SHP77 (cell line): ENCODE results near the gene LRMDA.
A peak's percentile ranks its signal among the peaks of the same experiment; 100 is the strongest.

ENCODE experiments used
- DNase-seq, 2 experiments: peaks; one replicate each; lab custom pipeline; 2025; lab: John Stamatoyannopoulos, UW

The LRMDA gene

DNA sequence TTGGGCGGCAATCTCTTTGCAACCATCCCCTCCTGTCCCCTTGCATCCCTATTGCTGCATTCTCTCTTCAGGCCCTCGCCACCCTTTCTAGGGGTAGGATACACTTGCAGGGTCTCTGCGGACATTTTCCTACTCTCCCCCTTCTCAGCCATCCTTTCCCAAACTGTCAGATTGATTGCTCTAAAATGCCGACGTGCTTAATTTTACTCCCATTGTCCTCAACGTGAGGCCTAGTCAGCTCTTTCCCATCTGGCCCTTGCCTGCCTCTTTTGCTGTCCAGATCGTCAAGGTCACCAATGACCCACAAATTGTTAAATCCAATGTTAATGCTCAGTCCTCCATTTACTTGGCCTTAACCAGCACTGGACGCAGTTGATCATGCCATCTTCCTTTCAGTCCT lies 12.7 kb upstream of the LRMDA start:
- no peak for DNase-seq

DNA sequence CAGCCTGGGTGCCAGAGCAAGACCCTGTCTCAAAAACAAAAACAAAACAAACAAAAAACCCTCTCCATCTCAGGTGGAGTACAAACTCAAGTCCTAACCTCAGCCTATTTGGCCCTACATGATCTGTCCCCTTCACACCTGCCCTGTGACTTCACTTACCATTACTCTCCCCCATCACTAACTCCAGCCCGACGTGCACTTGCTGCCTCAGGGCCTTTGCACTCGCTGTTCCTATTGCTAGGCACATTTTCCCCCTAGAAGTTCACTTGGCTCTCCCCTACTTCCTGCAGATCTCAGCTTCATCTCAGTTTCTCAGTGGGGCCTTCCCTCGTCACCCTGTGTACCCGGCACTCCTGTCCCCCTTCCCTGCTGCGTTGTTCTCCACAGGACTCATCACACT lies 8.5 kb upstream of the LRMDA start:
- no peak for DNase-seq

DNA sequence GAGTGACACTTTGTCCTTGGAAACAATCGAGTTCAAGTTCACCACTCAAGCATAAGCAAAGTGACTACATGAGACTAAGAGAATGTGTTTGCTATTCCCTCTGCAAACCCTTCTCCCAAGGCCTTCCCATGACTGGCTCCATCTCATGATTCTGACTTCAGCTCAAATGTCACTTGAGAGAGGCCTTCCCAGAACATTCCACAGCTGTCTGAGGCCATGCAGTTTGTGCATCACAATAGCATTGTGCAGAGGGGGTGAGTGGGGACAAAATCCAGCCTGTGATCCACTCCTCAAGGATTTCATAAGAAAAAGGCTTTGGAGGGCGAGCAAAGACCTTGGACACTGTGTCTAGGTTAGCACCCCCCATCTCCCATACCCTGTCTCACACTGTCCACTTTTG lies 6.9 kb upstream of the LRMDA start:
- no peak for DNase-seq

DNA sequence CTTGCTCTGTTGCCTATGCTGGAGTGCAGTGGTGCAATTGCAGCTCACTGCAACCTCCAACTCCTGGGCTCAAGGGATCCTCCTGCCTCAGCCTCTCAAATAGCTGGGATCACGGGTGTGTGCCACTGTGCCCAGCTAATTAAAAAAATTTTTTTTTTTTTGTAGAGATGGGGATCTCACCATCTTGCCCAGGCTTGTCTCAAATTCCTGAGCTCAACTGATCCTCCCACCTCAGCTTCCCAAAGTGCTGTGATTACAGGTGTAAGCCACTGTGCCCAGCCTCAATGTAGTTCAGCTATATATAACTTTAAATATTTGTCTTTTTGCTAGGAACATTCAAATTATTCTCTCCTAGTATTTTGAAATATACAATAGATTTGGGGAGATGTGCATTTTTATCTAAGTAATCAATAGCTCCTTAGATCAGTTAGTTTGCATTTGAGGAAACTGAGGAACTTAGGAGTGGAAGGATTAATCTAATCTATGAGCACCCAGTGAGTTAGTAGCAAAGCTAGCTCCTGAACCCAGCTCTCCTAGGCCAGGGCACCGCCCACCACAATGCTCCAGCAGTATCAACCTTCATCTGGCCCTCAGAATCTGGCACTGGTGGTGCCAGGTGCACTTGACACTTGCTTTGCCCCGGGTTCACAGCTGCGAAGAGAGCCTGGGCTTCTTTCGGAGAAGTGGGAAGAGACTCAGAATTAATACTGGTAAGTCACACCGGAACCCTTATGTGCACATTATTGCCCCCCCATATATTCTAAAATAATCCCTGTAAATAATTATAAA lies 5.9 kb upstream of the LRMDA start:
- DNase-seq, result no peak

DNA sequence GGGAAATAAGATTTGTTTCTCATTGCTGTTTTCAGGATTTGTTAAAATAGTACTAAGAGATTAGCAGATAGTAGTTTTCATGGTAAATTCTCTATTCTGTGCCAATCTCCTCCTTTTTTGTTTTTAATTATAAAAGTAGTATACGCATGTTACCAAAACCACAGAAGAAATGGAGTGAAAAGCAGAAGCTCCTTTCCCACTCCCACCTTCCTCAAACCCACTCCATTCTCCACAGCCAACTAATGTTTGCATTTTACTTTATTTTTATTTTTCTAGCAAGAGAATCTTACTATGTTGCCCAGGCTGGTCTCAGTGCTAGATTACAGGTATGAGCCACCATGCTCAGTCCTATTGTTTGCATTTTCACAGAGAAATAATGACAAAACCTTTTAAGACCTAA lies 4.5 kb upstream of the LRMDA start:
- no peak for DNase-seq

DNA sequence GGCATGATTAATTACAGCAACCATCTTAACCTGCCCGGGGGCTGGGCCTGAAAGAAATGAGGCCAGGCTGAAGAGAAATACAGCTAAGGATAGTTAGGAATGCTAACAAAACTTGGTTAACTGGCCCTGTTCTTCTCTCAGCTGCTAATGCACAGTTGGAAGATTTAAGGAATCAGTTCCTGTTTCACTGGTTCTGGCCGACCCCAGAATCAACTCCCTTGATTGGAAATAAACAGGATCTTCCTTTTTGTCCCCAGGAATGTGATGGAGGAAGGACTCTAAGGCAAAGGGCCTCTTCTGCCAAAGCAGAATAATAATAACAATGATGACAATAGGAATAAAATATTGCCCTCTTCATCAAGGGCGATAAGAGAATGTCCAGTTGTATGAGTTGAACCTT lies 3.5 kb upstream of the LRMDA start:
- no peak for DNase-seq

DNA sequence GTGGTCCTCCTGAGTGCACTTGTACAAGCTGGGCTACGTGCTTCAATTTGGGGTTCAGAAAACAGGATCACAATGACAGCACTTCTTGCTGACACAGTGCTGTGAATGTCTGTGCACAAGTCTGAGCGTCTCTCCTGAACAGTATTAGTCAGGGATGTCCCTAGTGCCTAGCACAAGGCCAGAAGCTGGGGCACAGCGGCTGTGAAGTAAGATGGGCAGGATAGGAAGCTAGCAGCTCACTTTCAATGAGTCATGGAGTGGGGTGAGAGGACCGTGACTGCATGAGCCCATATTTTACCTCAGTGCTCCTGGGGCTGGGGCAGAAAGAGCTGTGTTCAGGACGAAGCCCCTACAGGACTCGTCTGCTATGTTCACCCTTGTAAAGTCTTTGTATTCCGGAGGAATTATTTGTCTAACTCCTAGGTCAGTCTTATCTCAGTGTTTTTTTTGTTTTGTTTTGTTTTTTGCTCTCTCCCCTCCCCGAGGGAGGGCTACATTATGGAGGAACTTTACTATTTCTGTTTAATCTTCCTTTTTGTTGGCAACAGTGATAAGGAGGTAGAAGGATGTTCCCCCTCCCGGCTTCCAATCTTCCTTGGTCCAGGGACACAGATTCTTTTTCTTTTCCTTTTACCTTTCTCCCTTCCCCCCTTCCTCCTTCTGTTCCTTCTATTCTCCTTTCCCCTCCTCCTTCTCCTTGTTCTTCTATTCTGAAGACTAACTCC lies 2.8 kb upstream of the LRMDA start:
- no peak for DNase-seq

DNA sequence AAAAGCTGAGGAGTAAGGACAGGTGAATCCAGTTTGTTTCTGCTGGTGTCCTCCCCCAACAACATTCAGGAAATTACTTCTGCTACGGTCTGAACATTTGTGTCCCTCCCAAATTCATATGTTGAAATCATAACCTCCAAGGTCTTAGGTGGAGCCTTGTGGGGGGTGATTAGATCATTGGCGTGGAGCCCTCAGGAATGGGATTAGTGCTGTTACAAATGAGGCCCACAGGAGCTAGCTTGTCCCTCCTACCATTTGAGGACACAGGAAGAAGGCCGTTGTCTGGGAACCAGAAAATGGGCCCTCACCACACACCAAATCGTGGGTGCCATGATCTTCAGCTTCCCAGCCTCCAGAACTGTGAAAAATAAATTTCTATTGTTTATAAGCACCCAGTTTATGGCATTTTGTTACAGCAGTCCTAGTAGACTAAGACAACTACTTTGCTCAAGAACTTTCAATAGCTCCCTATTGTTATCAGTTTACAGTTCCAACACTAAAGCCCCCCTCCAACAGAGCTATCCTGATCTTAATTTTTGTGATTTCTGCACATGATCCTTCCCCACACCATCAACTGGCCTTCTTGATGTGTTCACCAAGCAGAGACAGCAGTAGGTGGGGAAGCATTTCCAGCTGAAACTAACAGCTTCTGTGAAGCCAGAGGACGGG lies 2.1 kb upstream of the LRMDA start:
- no peak for DNase-seq

DNA sequence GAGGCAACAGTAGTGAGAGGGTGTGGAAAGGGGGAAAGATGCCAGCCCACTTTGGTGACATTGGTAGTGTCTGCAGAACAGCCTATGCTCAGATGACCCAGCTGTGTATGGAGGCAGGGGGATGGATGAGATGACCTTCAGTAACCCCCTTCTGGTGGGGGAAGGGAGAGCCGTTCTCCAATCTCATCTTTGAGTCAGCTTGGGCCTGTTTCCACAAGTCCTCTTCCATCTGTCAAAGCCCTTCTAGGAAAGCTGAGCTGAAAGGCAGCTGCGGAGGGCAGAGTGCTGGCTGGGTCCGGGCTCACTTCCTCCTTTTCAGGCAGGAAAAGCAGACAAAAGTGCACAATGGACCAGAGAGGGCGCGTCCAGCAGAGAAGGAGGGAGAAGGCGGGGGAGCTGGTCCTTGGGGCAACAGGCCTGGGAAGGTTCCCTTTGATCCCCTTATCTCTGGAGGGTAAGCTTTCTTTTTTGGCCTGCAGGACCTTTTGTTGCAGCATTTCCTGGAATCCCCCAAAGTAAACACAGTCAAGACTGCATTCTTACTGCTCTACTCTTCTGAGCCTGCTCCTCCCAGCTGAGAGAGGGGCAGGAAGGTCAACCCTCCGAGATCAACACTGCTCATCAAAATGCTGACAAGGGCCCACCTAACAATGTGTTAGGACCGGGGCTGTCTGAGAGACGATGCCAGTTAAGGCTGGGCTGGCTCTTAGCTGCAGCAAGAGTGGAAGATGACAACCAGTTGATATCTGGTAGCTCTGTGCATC lies 1.2 kb upstream of the LRMDA start:
- peak in 1 of 2 experiments; percentile 50 for DNase-seq

DNA sequence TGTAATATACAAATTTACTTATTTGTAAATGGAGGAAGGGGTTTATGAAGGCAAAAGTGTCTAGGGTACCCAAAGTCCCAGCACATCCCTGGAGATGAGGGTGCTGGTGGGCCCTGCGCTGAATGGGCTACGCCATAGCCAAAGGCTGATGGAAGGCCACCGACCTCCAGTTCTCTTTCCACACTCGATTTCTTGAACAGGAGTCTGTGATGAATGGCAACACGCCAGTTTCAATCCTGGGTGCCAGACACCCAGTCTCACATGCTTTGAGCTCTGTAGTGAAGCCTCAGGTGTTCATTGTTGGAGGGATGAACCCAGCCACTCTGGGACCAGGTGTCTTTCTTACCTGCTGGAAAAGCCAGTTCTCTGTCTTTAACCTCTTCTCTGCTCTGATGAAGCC lies 752 bp downstream of the LRMDA start:
- no peak for DNase-seq

DNA sequence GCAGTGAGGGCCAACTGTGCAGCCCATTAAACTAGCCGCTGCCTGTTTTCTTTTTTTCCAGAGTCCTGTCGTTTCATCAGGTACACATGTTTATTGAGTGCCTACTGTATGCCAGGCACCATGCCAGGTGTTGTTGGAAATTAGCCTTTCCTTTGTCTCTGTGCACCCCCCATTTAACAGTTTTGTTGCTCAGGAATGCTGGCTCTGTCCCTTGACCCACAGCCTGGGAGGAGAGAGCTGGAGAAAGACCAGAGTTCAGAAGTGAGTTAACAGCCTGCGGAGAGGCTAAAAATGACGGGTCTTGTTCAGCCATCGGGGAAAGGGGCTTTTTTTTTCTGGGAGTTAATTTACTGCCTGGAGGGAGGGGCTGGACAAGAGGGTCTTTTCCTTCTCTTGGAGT lies 1.3 kb downstream of the LRMDA start:
- no peak for DNase-seq

DNA sequence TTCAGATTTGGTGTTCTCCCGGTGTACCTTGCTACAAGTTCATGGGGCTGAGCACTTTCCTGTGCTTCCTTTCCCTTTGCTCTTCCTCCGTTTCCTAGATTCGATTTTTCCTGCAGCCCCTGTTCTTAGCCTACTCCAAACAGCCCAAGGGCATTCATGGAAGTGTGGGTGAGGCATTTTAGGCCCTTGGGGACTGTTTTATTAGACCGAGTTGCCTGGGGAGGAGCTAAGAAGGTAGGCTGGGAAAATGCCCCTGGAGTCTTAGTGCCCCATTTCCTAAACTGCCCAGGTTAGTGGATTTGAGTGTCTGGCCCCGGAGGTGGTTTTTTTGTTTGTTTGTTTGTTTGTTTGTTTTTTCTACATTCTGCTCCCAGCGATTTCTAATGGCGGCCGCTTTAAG lies 1.8 kb downstream of the LRMDA start:
- DNase-seq, result no peak

DNA sequence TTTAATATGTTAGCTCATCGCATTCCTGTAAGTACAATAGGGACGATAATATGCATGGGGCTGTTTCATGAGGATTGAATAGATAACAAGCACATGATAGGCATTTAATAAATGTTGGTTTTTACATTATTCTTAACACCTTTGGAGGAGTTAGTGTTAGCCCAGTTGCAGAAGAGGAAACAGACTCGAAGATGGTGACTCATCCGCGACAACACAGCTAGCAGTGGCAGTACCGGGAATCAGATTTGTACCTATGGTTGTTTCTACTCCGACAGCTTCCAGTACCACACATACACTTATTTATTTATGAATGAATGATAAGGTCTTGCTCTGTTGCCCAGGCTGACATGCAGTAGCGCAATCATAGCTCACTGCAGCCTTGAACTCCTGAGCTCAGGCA lies 2.9 kb downstream of the LRMDA start:
- no peak for DNase-seq

DNA sequence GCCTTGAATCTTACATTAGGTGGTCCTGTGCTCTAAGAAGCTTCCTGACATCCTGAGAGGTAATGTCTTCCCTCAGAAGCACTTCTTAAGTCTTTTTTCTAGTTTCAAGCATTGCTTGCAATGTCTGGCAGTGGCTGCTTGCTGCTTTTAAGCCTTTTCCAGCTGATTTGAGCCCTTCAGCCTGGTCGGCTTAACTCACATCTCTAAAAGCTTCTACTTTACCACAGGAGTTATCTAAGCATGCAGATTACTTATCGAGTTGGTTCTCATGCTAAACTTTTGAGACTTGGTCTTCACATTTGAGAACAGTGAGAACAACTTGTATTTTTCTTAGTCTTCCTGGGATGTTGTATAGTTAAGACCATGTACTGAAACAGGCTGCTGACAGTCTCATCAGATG lies 3.9 kb downstream of the LRMDA start:
- no peak for DNase-seq

DNA sequence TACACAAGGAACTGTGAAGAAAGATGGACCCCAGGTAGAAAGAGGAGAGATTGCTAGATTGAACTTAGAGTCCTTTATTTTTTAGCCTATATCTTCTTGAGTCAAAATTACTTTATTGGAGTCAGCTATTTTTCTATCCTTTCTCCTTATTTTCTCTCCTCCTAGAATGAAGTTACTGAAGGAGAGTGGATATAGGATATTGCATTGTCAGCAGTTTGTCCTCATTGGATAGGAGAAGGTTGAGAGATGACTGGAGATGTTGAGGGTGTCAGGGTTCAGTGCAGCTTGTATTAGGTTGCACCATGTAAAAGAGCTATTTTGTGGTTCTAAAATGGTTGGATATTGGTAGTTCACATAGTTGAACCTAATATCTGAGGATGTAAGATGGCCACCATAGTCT lies 5.5 kb downstream of the LRMDA start:
- no peak for DNase-seq

DNA sequence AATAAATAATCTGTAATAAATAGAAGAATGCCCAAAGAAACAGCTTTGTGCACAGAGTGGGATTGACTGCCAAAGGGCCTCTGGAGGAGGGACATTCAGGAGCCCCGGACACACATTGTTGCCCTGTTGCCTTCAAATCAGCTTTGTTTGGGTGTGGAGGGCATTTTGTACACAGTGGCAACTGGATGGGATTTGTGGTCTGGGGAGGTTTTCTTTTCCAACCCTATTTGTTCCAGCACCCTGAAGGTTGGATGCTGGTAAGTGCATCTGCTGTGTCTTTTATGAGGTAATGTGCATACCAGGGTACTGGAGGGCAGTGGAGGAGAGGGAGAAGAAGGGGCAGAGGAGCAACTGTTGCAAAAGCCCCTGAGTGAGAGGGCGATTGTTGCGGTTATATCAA lies 6.3 kb downstream of the LRMDA start:
- no peak for DNase-seq

DNA sequence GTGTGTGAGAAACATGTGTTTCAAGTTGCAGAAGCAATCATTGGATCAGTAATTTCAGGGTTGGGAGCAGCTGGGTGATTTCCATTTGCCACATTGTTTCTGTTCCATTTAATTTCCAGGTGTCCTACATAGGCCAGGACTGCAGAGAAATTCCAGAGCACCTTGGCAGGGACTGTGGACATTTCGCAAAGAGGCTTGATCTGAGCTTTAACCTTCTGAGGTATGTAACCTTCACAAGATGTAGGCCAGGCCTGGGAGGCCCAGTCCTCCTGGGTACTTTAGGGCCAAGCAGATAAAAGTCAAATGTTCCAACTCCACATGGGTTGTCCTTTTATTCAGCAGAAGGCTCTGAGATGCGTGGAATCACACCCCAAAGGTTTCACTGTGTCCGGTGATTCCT lies 6.9 kb downstream of the LRMDA start:
- no peak for DNase-seq

DNA sequence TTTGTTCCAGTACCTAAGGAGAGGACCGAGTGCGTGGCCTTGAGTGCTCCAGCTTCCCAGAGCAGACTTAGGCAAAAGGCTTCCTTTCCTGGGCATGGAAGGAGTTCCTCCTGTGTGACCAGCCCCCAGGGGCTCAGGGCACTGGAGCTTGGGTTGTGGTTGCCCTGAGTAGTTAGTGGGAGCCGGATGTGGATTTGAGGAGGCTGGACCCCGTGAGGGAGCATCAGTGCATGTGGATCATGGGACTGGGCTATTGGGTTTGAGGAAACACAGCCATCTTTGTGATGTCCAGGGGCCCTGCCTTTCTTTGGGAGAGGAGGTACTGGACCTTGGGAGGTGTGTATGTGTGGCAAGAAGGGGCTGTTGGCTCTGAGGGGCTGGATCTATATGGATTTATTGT lies 8.4 kb downstream of the LRMDA start:
- no peak for DNase-seq

DNA sequence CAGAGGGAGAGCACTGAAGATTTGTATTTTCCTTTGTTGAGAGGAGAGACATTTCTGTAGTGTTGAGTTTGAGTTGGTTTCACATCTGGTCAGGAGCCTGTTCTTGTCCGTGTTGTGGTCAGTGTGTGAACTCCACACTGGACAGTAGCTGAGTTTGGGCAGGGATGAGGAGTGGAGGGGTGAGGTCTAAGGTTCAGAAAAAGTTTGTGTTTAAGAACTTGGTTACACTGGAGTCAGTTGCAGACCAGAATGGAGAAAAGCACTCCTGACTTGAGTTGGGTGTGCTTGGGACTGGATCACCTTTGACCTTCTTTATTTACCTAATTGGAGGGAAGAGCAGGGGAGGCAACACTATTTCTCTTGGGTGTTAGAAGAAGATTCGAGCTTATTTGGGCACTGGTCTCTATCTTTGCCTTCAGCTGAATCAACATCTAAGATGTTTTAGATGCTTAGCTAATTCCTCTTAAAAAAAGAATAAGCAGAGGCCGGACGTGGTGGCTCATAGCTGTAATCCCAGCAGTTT lies 8.9 kb downstream of the LRMDA start:
- no peak for DNase-seq

DNA sequence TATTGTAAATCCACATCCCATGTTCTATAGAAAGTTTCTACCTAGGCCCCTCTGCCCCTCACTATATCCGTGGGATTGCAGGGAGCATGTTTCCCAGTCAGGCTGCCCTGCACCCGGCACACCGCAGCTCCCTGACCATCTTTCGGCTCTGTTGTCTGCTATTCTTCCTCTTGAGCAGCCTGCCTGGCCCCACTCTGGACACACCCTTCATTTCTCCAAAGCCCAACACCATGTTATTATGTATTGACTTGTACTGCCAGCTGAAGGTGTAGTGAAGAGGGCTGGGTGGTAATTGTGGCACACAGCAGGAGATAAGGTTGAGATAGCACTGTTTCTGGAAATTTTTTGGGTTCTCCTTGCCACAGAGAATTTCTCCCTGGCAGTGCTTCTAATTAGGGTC lies 9.8 kb downstream of the LRMDA start:
- DNase-seq, result no peak

DNA sequence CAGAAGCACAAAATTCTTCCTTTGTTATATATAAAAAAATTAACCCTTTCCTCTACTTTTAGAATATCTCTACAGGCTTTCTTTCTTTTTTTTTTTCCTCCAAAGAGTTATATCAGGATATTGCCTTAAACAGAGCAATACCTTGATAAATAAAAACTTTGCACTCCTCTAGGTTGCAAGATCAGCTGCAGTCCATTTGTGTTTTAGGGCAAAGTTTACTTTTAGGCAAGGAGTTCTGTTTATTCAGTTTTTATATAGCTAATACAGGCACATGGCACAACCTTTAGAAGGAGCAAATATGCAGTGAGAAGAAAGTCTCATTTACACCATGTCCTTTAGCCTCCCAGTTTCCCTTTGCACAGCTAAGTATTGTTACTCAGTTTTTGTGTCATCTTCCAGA lies 10.3 kb downstream of the LRMDA start:
- no peak for DNase-seq

DNA sequence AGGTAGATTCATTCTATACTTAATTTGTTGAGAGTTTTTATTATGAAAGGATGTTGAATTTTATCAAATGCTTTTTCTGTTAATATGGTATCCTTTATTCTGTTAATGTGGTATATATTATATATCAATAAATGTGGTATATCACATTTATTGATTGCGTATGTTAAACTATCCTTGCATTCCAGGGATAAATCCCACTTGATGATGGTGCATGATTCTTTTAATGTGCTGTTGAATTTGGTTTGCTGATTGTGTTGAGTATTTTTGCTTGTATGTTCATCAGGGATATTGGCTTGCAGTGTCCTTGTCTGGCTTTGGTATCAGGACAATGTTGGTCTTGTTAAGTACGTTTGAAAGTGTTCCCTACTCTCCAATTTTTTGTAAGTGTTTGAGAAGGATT lies 11.9 kb downstream of the LRMDA start:
- no peak for DNase-seq
